SH-SY5Y (cell line): ENCODE results near the gene DOCK7.

Experiments
- GATA2 ChIP-seq: IDR thresholded peaks from 2 replicates; pipeline ENCODE4 v1.6.1; 2011; ENCODE audit warnings: mild to moderate bottlenecking, low read depth, low read length
- GATA3 ChIP-seq: IDR thresholded peaks from 2 replicates; pipeline ENCODE4 v1.6.1; 2011; ENCODE audit warnings: low read depth, mild to moderate bottlenecking, low read length, moderate library complexity

GRCh38 chr1:62450301-62450700, 237.9 kb downstream of the DOCK7 start:
- TF ChIP-seq GATA3 (no peak), GATA2 (no peak)
